HepG2 (cell line): ENCODE data around the gene C6orf136. TPM values are rescaled to one million over a fixed set of nuclear protein-coding genes. Genes with fewer than 3 reads are reported as not detected.

Experiments used
- CAMTA2 ChIP-seq: sonication (generic); formaldehyde crosslinking; IDR thresholded peaks from 2 replicates; pipeline ENCODE4 v1.4.0; 2020; ENCODE audit warnings: mild to moderate bottlenecking, missing genetic modification reagents, borderline replicate concordance
- HOXA5 ChIP-seq: sonication (generic); formaldehyde crosslinking; IDR thresholded peaks from 2 replicates; pipeline ENCODE4 v1.4.0; 2020; ENCODE audit warnings: missing genetic modification reagents
- HOXD1 ChIP-seq: sonication (generic); formaldehyde crosslinking; IDR thresholded peaks from 2 replicates; pipeline ENCODE4 v1.5.0; 2020; ENCODE audit warnings: missing genetic modification reagents
- JUN ChIP-seq: sonication (generic); formaldehyde crosslinking; IDR thresholded peaks from 2 replicates; pipeline ENCODE4 v1.4.0; 2020; ENCODE audit warnings: mild to moderate bottlenecking, missing genetic modification reagents
- PHB2 ChIP-seq: fragments of 450-650 bp; IDR thresholded peaks from 2 replicates; pipeline ENCODE4 v1.6.1; 2018; ENCODE audit not compliant: partially characterized antibody
- RORA ChIP-seq: sonication (generic); formaldehyde crosslinking; IDR thresholded peaks from 2 replicates; pipeline ENCODE4 v1.5.0; 2020; ENCODE audit warnings: mild to moderate bottlenecking, missing genetic modification reagents, moderate library complexity
- SATB2 ChIP-seq: sonication (generic); formaldehyde crosslinking; IDR thresholded peaks from 2 replicates; pipeline ENCODE4 v1.5.0; 2020; ENCODE audit warnings: missing genetic modification reagents
- SMAD1 ChIP-seq: sonication (generic); formaldehyde crosslinking; IDR thresholded peaks from 2 replicates; pipeline ENCODE4 v1.4.0; 2020; ENCODE audit warnings: missing genetic modification reagents, low read depth, mild to moderate bottlenecking, borderline replicate concordance
- TEF ChIP-seq: sonication (generic); formaldehyde crosslinking; IDR thresholded peaks from 2 replicates; pipeline ENCODE4 v1.5.0; 2020; ENCODE audit warnings: missing genetic modification reagents
- ZNF326 ChIP-seq: sonication (generic); formaldehyde crosslinking; IDR thresholded peaks from 2 replicates; pipeline ENCODE4 v1.4.0; 2020; ENCODE audit warnings: missing genetic modification reagents, borderline replicate concordance
- ZNF484 ChIP-seq: sonication (generic); formaldehyde crosslinking; IDR thresholded peaks from 2 replicates; pipeline ENCODE4 v1.5.1; 2020; ENCODE audit warnings: mild to moderate bottlenecking, low read depth, missing genetic modification reagents, borderline replicate concordance
- ZNF501 ChIP-seq: sonication (generic); formaldehyde crosslinking; IDR thresholded peaks from 2 replicates; pipeline ENCODE4 v1.5.1; 2020; ENCODE audit warnings: mild to moderate bottlenecking, moderate library complexity, missing genetic modification reagents
- ZNF766 ChIP-seq: sonication (generic); formaldehyde crosslinking; IDR thresholded peaks from 2 replicates; pipeline ENCODE4 v1.5.0; 2020; ENCODE audit warnings: missing genetic modification reagents, borderline replicate concordance
- polyA plus RNA-seq, 8 experiments: library from polyadenylated mRNA; depleted of rRNA in 3 of 8; stranded (reverse) in 7 of 8; unstranded in 1 of 8; fragments of >200 nt; fragmentation: Illumina TruSeq in 4 of 8; extraction: Trizol in 4 of 8; gene quantifications; 2 replicates each; pipeline versions ENCODE4 v1.2.1 to v1.2.3, GENCODE V29; 2011 to 2016; ENCODE audit warnings: low read depth in 4 of 8, missing spikeins in 1 of 8, mixed read lengths in 1 of 8; ENCODE audit not compliant: insufficient read depth in 1 of 8
- total RNA-seq, 5 experiments: library from RNA; depleted of rRNA; stranded (reverse); fragments of >200 nt; fragmentation: Illumina TruSeq; extraction: Trizol; gene quantifications; 2 replicates each; pipeline ENCODE4 v1.2.3, GENCODE V29; 2016; ENCODE audit warnings: low read depth in 1 of 5
- TF ChIP-seq, protein P1 (sequence below): sonication (generic); formaldehyde crosslinking; IDR thresholded peaks from 2 replicates; pipeline ENCODE4 v1.5.1; 2020; ENCODE audit warnings: mild to moderate bottlenecking, missing genetic modification reagents, borderline replicate concordance
- TF ChIP-seq, protein P2 (sequence below): fragments of 450-650 bp; IDR thresholded peaks from 2 replicates; pipeline ENCODE4 v1.6.1; 2016
- TF ChIP-seq, protein P3 (sequence below), 2 experiments: sonication (generic) in 1 of 2; formaldehyde crosslinking in 1 of 2; IDR thresholded peaks; 2 replicates each; pipeline versions ENCODE4 v1.4.0 to v1.6.1; 2018 to 2020; ENCODE audit warnings: missing genetic modification reagents in 2 of 2, borderline replicate concordance in 1 of 2, low read depth in 1 of 2, mild to moderate bottlenecking in 1 of 2, missing biosample characterization in 1 of 2
- TF ChIP-seq, protein P4 (sequence below): sonication (generic); formaldehyde crosslinking; IDR thresholded peaks from 2 replicates; pipeline ENCODE4 v1.5.0; 2020; ENCODE audit warnings: missing genetic modification reagents
- TF ChIP-seq, protein P5 (sequence below): sonication (generic); formaldehyde crosslinking; conservative IDR thresholded peaks from 2 replicates; pipeline ENCODE4 v1.4.0; 2020; ENCODE audit warnings: missing genetic modification reagents

C6orf136 gene
- total and polyA plus RNA-seq, 2 of the 13 experiments (the other 11 are each of a cell fraction or from before 2014, with no cell fraction given): 12.0 to 26.2 TPM

DNA sequence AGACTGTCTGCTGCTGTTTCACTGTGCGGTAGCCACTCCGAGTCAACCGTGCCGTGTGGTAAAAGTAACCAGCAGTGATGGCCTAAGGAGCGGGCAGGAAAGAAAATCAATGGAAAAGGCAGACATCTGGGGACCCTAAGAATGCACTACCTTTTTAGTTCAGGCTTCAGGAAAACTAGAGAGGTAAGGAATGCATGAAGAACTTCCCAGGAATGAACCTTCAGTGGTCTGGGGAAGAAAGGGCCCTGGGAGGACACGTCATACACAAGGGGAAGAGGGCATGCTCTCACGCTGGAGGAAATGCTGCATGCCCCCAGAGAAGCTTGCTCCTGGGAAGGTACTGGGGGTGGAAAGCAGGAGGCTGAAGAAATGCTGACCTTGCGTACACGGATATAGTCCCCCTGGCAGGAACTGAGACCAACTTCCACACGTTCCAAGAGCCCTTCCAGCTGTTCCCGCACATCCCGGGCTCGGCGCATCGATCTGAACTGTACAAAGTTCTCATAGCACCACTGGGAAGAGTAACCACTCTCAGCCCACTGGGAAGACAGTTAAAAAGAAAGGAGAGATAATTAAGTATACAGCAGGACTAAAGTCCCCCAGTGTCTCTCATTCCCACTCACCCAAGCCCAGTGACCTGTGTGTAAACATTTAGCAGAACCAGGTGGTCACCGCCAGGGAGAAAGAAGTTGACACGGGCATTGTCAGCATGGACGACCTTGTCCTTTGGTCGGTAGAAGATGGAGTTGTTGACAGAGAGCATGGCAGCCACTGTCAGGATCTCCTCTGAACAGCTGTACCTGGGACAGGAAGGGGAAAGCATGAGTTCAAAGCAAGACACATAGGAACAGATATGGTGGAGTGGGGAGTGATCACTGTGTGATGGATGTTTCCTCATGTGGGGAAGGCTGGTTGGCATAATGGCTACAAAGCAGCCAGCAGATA lies 8.1 kb downstream of the C6orf136 start (continued):
- peak; percentile 31; the same call in 1 of the 2 replicates for TF ChIP-seq SMAD1 (CRISPR knock-in tag)
- TF ChIP-seq, protein P1, sequence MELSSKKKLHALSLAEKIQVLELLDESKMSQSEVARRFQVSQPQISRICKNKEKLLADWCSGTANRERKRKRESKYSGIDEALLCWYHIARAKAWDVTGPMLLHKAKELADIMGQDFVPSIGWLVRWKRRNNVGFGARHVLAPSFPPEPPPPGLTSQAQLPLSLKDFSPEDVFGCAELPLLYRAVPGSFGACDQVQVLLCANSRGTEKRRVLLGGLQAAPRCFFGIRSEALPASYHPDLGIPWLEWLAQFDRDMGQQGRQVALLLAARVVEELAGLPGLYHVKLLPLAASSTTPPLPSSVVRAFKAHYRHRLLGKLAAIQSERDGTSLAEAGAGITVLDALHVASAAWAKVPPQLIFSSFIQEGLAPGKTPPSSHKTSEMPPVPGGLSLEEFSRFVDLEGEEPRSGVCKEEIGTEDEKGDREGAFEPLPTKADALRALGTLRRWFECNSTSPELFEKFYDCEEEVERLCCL (CRISPR knock-in tag): no peak
- peak; percentile 97 for TF ChIP-seq ZNF501
- no peak for TF ChIP-seq RORA
- no peak for TF ChIP-seq ZNF766 (CRISPR knock-in tag)
- TF ChIP-seq, protein P2, sequence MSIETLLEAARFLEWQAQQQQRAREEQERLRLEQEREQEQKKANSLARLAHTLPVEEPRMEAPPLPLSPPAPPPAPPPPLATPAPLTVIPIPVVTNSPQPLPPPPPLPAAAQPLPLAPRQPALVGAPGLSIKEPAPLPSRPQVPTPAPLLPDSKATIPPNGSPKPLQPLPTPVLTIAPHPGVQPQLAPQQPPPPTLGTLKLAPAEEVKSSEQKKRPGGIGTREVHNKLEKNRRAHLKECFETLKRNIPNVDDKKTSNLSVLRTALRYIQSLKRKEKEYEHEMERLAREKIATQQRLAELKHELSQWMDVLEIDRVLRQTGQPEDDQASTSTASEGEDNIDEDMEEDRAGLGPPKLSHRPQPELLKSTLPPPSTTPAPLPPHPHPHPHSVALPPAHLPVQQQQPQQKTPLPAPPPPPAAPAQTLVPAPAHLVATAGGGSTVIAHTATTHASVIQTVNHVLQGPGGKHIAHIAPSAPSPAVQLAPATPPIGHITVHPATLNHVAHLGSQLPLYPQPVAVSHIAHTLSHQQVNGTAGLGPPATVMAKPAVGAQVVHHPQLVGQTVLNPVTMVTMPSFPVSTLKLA: peak; percentile 93
- no peak for TF ChIP-seq CAMTA2 (CRISPR knock-in tag)
- TF ChIP-seq, protein P3, sequence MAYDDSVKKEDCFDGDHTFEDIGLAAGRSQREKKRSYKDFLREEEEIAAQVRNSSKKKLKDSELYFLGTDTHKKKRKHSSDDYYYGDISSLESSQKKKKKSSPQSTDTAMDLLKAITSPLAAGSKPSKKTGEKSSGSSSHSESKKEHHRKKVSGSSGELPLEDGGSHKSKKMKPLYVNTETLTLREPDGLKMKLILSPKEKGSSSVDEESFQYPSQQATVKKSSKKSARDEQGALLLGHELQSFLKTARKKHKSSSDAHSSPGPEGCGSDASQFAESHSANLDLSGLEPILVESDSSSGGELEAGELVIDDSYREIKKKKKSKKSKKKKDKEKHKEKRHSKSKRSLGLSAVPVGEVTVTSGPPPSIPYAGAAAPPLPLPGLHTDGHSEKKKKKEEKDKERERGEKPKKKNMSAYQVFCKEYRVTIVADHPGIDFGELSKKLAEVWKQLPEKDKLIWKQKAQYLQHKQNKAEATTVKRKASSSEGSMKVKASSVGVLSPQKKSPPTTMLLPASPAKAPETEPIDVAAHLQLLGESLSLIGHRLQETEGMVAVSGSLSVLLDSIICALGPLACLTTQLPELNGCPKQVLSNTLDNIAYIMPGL (CRISPR knock-in tag; IDR thresholded peaks at IDR 0.05; ENCODE audit: borderline replicate concordance in 1 of 2, low read depth in 1 of 2): peak; percentile 68 to 77; a peak in 3 of 4 replicates
- no peak for TF ChIP-seq HOXA5
- no peak for TF ChIP-seq ZNF484 (CRISPR knock-in tag)
- no peak for TF ChIP-seq TEF
- peak; percentile 51; the same call in 1 of the 2 replicates for TF ChIP-seq HOXD1 (CRISPR knock-in tag)
- no peak for TF ChIP-seq PHB2
- TF ChIP-seq JUN: peak; percentile 84
- TF ChIP-seq ZNF326: no peak
- TF ChIP-seq, protein P4, sequence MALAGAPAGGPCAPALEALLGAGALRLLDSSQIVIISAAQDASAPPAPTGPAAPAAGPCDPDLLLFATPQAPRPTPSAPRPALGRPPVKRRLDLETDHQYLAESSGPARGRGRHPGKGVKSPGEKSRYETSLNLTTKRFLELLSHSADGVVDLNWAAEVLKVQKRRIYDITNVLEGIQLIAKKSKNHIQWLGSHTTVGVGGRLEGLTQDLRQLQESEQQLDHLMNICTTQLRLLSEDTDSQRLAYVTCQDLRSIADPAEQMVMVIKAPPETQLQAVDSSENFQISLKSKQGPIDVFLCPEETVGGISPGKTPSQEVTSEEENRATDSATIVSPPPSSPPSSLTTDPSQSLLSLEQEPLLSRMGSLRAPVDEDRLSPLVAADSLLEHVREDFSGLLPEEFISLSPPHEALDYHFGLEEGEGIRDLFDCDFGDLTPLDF (CRISPR knock-in tag): no peak
- TF ChIP-seq, protein P5, sequence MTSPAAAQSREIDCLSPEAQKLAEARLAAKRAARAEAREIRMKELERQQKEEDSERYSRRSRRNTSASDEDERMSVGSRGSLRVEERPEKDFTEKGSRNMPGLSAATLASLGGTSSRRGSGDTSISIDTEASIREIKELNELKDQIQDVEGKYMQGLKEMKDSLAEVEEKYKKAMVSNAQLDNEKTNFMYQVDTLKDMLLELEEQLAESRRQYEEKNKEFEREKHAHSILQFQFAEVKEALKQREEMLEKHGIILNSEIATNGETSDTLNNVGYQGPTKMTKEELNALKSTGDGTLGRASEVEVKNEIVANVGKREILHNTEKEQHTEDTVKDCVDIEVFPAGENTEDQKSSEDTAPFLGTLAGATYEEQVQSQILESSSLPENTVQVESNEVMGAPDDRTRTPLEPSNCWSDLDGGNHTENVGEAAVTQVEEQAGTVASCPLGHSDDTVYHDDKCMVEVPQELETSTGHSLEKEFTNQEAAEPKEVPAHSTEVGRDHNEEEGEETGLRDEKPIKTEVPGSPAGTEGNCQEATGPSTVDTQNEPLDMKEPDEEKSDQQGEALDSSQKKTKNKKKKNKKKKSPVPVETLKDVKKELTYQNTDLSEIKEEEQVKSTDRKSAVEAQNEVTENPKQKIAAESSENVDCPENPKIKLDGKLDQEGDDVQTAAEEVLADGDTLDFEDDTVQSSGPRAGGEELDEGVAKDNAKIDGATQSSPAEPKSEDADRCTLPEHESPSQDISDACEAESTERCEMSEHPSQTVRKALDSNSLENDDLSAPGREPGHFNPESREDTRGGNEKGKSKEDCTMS (CRISPR knock-in tag): no peak
- no peak for TF ChIP-seq SATB2 (CRISPR knock-in tag)
